Loucy (cell line): Measurements from ENCODE around the gene NEDD4L.

ENCODE experiments used
- H2AFZ ChIP-seq: fragments of 200-600 bp; sonication (generic); 2 replicates; pipeline ENCODE4 v1.6.0; 2016; ENCODE audit warnings: antibody characterized with exemption, mild to moderate bottlenecking, low read length, moderate library complexity
- H3F3A ChIP-seq: fragments of 200-600 bp; 2 replicates; pipeline ENCODE4 v1.6.0; 2016; ENCODE audit warnings: antibody characterized with exemption, low read depth, mild to moderate bottlenecking
- H3K27me3 ChIP-seq: fragments of 200-600 bp; sonication (generic); 2 replicates; pipeline ENCODE4 v1.6.1; 2014; ENCODE audit warnings: low read length, mild to moderate bottlenecking; ENCODE audit not compliant: insufficient read depth, poor library complexity, severe bottlenecking
- H3K36me3 ChIP-seq: fragments of 200-600 bp; sonication (generic); 2 replicates; pipeline ENCODE4 v1.6.1; 2016; ENCODE audit warnings: low read length; ENCODE audit not compliant: insufficient read depth
- H3K4me1 ChIP-seq: fragments of 200-600 bp; sonication (generic); 2 replicates; pipeline ENCODE4 v1.5.1; 2014; ENCODE audit warnings: low read length, mild to moderate bottlenecking; ENCODE audit not compliant: insufficient read depth, poor library complexity, severe bottlenecking
- H3K4me2 ChIP-seq: fragments of 200-600 bp; sonication (generic); 2 replicates; pipeline ENCODE4 v1.6.0; 2014; ENCODE audit warnings: antibody characterized with exemption, low read length, low read depth, mild to moderate bottlenecking; ENCODE audit not compliant: poor library complexity, severe bottlenecking
- H3K4me3 ChIP-seq: fragments of 200-600 bp; sonication (generic); 2 replicates; pipeline ENCODE4 v1.5.1; 2014; ENCODE audit warnings: low read length, mild to moderate bottlenecking, mixed read lengths; ENCODE audit not compliant: poor library complexity, severe bottlenecking
- H3K79me2 ChIP-seq: fragments of 200-600 bp; sonication (generic); 2 replicates; pipeline ENCODE4 v1.6.1; 2014; ENCODE audit warnings: low read length; ENCODE audit not compliant: insufficient read depth
- H3K9ac ChIP-seq: fragments of 200-600 bp; sonication (generic); 2 replicates; pipeline ENCODE4 v1.6.0; 2014; ENCODE audit warnings: mild to moderate bottlenecking, low read depth, low read length, moderate library complexity; ENCODE audit not compliant: poor library complexity, severe bottlenecking
- H3K9me2 ChIP-seq: fragments of 200-600 bp; sonication (generic); replicated peaks from 2 replicates; pipeline ENCODE4 v1.6.1; 2016; ENCODE audit warnings: low read depth, low read length, mixed read lengths
- H3K9me3 ChIP-seq: fragments of 200-600 bp; sonication (generic); 2 replicates; pipeline ENCODE4 v1.6.1; 2014; ENCODE audit warnings: mild to moderate bottlenecking, antibody characterized with exemption, low read length, low read depth; ENCODE audit not compliant: insufficient read depth
- H4K20me1 ChIP-seq: fragments of 200-600 bp; sonication (generic); 2 replicates; pipeline ENCODE4 v1.6.0; 2014; ENCODE audit warnings: antibody characterized with exemption, low read length, mild to moderate bottlenecking; ENCODE audit not compliant: insufficient read depth, poor library complexity, severe bottlenecking
- EZH2phosphoT487 ChIP-seq: fragments of 200-600 bp; IDR thresholded peaks from 2 replicates; pipeline ENCODE4 v1.6.1; 2018; ENCODE audit warnings: antibody characterized with exemption, mild to moderate bottlenecking, moderate library complexity, borderline replicate concordance
- TF ChIP-seq, protein P1 (sequence below): fragments of 200-600 bp; sonication (generic); conservative IDR thresholded peaks from 2 replicates; pipeline ENCODE4 v1.5.1; 2014; ENCODE audit warnings: mild to moderate bottlenecking, antibody characterized with exemption, low read length

NEDD4L gene

DNA sequence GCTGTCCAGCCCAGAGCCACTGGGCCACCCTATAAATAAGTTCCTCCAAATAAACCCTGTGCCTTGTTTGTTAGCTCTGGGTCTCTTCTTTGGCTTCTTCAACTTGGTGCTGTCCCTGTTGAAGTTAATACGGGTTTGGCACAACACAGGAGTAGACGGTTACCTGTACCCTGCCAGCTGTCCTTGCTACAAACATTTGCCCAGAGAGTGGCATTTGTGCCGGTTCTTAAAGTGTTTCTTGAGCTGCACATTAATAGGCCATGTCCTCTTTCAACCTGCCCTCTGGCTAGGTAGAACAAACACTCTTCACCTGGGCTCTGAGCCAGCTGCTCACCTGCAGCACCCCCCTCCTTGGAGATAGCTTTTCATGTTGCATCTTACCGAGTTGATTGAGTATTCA lies 139.2 kb downstream of the NEDD4L start:
- H3K9ac ChIP-seq: no peak overlapping the region
- no peak for TF ChIP-seq EZH2phosphoT487
- TF ChIP-seq, protein P1, sequence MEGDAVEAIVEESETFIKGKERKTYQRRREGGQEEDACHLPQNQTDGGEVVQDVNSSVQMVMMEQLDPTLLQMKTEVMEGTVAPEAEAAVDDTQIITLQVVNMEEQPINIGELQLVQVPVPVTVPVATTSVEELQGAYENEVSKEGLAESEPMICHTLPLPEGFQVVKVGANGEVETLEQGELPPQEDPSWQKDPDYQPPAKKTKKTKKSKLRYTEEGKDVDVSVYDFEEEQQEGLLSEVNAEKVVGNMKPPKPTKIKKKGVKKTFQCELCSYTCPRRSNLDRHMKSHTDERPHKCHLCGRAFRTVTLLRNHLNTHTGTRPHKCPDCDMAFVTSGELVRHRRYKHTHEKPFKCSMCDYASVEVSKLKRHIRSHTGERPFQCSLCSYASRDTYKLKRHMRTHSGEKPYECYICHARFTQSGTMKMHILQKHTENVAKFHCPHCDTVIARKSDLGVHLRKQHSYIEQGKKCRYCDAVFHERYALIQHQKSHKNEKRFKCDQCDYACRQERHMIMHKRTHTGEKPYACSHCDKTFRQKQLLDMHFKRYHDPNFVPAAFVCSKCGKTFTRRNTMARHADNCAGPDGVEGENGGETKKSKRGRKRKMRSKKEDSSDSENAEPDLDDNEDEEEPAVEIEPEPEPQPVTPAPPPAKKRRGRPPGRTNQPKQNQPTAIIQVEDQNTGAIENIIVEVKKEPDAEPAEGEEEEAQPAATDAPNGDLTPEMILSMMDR: no peak
- no peaks in the 10 kb centered on the region for H3K36me3 ChIP-seq
- H4K20me1 ChIP-seq: no peaks in the 10 kb centered on the region
- H3F3A ChIP-seq: no peaks in the 10 kb centered on the region
- H3K27me3 ChIP-seq: no peaks in the 10 kb centered on the region
- no peaks in the 10 kb centered on the region for H3K9me3 ChIP-seq
- H3K79me2 ChIP-seq: no peaks in the 10 kb centered on the region
- no peaks in the 10 kb centered on the region for H3K9me2 ChIP-seq
- no peak overlapping the region for H3K4me2 ChIP-seq
- H3K4me1 ChIP-seq: peaks cover 8% of the 10 kb centered on the region
- no peak overlapping the region for H2AFZ ChIP-seq
- no peak overlapping the region for H3K4me3 ChIP-seq

DNA sequence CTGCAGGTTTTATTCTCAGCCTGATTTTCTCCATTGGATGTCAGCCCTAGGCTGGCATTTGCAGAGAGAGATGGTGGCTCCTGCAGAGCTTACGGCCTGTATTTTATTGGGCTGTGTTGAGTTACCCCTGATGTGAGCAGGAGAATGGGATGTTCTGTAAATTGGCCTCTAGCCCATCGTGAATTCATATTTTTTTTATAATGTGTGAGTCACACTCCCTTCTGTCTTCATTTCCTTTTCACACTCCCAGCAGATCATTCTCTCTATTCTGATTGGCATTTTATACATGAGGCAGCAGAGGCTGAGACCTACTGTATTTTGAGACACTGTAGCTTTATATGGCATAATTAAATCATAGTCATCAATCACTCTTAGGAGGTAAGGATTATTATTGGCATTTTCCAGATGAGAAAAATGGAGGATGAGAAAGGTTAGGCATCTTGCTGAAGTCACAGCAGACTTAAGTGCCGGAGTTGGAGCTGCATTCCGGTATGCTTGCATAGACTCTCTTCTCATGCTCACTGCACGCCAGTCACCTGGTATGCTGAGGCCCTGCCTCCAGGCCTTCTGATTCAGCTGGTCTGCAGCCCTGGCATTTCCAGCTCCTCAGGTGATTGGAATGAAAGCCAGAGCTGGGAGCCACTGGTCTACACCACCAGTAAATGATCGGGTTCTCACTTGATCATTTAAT lies 142.4 kb downstream of the NEDD4L start:
- TF ChIP-seq, protein P1: no peak
- TF ChIP-seq EZH2phosphoT487: no peak
- Histone ChIP-seq H3K9me3 (no peaks in the 10 kb centered on the region), H4K20me1 (no peaks in the 10 kb centered on the region), H3K9me2 (no peaks in the 10 kb centered on the region), H3K27me3 (no peaks in the 10 kb centered on the region), H2AFZ (no peak overlapping the region), H3K36me3 (no peaks in the 10 kb centered on the region), H3K9ac (no peak overlapping the region), H3K4me1 (peaks cover 10% of the 10 kb centered on the region), H3F3A (no peaks in the 10 kb centered on the region), H3K4me3 (no peak overlapping the region), H3K4me2 (no peak overlapping the region), H3K79me2 (no peaks in the 10 kb centered on the region)

DNA sequence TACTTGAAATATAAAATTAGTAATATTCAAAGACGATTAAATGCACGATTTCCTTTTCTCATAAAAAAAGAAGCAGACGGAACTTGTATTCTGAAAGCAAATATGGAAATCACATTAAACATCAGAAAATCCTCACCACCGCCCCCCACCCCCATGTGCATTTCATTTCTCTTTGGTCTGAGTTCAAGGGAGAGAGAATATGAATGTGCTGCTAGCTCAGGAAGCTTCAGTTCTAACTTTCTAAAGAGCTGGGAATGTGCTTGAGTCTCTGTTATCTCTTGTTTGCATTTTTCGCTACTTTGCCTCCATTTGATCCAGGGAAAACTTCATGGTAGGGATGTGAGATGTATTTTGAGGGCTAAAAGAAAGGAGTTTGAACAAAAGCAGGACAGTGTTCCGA lies 143.6 kb downstream of the NEDD4L start:
- H3K4me2 ChIP-seq: no peak overlapping the region
- no peaks in the 10 kb centered on the region for H3K36me3 ChIP-seq
- H3K79me2 ChIP-seq: no peaks in the 10 kb centered on the region
- no peak overlapping the region for H3K9ac ChIP-seq
- no peak overlapping the region for H2AFZ ChIP-seq
- H3F3A ChIP-seq: no peaks in the 10 kb centered on the region
- no peaks in the 10 kb centered on the region for H3K9me3 ChIP-seq
- no peaks in the 10 kb centered on the region for H3K9me2 ChIP-seq
- no peaks in the 10 kb centered on the region for H4K20me1 ChIP-seq
- H3K4me1 ChIP-seq: peaks cover 10% of the 10 kb centered on the region
- TF ChIP-seq, protein P1: no peak
- TF ChIP-seq EZH2phosphoT487: no peak
- H3K27me3 ChIP-seq: no peaks in the 10 kb centered on the region
- no peak overlapping the region for H3K4me3 ChIP-seq
